ENCODE data around the gene PDGFB.

- TF ChIP-seq CTCF (IDR thresholded peaks at IDR 0.05) (no peak), SIN3A (IDR thresholded peaks at IDR 0.05; ENCODE audit: borderline replicate concordance, insufficient read depth, low read depth, low read length) (no peak), REST (IDR thresholded peaks at IDR 0.05; ENCODE audit: insufficient read depth in 1 of 2, low read depth in 2 of 2, low read length in 1 of 2) (no peak), POLR2AphosphoS5 (IDR thresholded peaks at IDR 0.05; ENCODE audit: low read depth, low read length) (no peak), TCF7L2 (IDR thresholded peaks at IDR 0.05; ENCODE audit: low read depth, low read length) (no peak)
Observed at GRCh38 chr22:39266398-39267030, 21.7 kb upstream of the PDGFB start.
